T1000 (cell line): Measurements from ENCODE around the gene C18orf32.
"Not testable (repeated sequence)": the region's sequence is repeated elsewhere in the genome, so short reads cannot be mapped to it uniquely, and the experiment has no call there.

Experiments
- DNase-seq: peaks from one replicate; lab custom pipeline; 2025; ENCODE audit warnings: mixed read lengths; lab: John Stamatoyannopoulos, UW

The C18orf32 gene

GRCh38 chr18:49467599-49467998 is 19.4 kb downstream of the C18orf32 start:
- DNase-seq = no peak

- DNase-seq = no peak
Observed at GRCh38 chr18:49467019-49467563, 19.9 kb downstream of the C18orf32 start.

GRCh38 chr18:49464718-49465598 is 22.1 kb downstream of the C18orf32 start:
- DNase-seq = no peak

GRCh38 chr18:49461602-49461977 is 25.4 kb downstream of the C18orf32 start:
- DNase-seq = no peak

GRCh38 chr18:49460976-49461601 is 25.9 kb downstream of the C18orf32 start:
- DNase-seq = no peak

GRCh38 chr18:49459404-49460171 is 27.4 kb downstream of the C18orf32 start:
- no peak for DNase-seq

GRCh38 chr18:49457616-49458015 is 29.4 kb downstream of the C18orf32 start:
- no peak for DNase-seq

- no peak for DNase-seq
Observed at GRCh38 chr18:49456794-49457193, 30.2 kb downstream of the C18orf32 start.

GRCh38 chr18:49452534-49452933 is 34.5 kb downstream of the C18orf32 start:
- not testable (repeated sequence) for DNase-seq

- DNase-seq = no peak
Observed at GRCh38 chr18:49447810-49448745, 39.0 kb downstream of the C18orf32 start.

GRCh38 chr18:49446481-49446880 is 40.6 kb downstream of the C18orf32 start:
- no peak for DNase-seq

GRCh38 chr18:49444581-49444980 is 42.5 kb downstream of the C18orf32 start:
- no peak for DNase-seq

- no peak for DNase-seq
Observed at GRCh38 chr18:49443837-49444236, 43.2 kb downstream of the C18orf32 start.

- no peak for DNase-seq
Observed at GRCh38 chr18:49441338-49441938, 45.6 kb downstream of the C18orf32 start.

GRCh38 chr18:49435170-49435569 is 51.9 kb downstream of the C18orf32 start:
- DNase-seq = no peak

- DNase-seq = no peak
Observed at GRCh38 chr18:49432602-49433001, 54.4 kb downstream of the C18orf32 start.

- no peak for DNase-seq
Observed at GRCh38 chr18:49431165-49431962, 55.7 kb downstream of the C18orf32 start.
